ENCODE data around the gene FLT3LG.

GRCh38 chr19:49448432-49448786 is 25.6 kb upstream of the FLT3LG start:
- TF ChIP-seq EZH2 (IDR thresholded peaks at IDR 0.05; ENCODE audit: borderline replicate concordance, low read length) = no peak
- no peak for TF ChIP-seq CTCF (conservative IDR thresholded peaks at IDR 0.05 in 1 of 2, IDR thresholded peaks at IDR 0.05 in 1 of 2; ENCODE audit: extremely low read depth in 1 of 2, insufficient read depth in 1 of 2, low read depth in 1 of 2, low read length in 2 of 2)

Measured in mammary epithelial cell (primary cell).